LoVo (cell line): ENCODE data around the gene ROBO4.

Experiments
- DNase-seq: peaks from one replicate; pipeline ENCODE4 v3.0.0-alpha.2; 2016; ENCODE audit warnings: low spot score

The ROBO4 gene

DNA sequence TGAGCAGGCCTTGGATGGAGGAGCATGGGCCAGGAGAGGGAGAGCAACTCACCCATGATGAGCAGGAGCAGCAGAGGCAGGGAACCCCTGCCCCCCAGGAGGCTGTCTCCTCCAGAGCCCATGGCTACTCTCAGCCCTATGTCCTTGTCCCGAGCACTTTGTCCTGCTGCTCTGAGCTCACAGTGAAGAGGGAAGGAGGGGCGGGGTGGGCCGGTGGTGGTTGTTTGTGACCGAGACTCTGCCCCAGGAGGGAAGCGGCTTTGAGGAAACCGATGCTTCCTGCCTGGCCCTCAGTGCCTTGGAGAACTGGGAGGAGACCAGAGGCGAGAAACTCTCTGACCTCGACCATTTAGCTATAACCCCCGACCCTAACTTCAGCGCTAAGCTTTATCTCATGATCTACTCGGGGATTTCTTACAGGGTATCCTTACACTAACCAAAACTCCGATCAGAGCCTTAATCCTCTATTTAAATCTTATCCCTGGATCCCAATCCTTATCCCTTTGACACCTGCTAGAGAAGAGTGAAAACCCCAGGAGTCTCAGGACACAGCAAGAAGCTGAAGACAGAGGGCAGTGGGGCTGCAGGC lies at the start of gene ROBO4:
TSS of gene ROBO4 (minus strand) at position 192 of the 589 bp plus-strand sequence. CDS start at position 122, 70 bp downstream.
- no peak for DNase-seq

DNA sequence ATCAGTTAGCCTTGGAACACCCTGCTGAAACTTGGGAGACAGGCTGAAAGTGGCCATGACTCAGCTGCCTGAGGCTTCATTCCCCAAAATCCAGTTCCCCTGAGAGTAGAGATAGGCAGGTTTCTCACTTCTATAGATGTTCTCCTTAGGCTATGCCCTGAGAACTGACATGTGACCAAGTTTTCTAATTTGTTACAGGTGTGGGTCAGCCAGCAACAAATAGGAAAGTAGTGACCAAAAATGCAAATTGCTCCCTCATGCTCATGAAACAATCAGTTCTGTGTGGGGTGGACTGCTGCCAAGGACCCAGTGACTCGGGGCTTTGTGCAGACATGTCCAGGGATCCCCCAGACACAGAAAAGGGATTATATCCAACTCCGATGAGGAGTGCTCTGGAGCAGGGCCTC lies 49.1 kb upstream of the ROBO4 start:
- DNase-seq = no peak

- DNase-seq = no peak
Observed at GRCh38 chr11:124945826-124946225, 48.2 kb upstream of the ROBO4 start.

DNA sequence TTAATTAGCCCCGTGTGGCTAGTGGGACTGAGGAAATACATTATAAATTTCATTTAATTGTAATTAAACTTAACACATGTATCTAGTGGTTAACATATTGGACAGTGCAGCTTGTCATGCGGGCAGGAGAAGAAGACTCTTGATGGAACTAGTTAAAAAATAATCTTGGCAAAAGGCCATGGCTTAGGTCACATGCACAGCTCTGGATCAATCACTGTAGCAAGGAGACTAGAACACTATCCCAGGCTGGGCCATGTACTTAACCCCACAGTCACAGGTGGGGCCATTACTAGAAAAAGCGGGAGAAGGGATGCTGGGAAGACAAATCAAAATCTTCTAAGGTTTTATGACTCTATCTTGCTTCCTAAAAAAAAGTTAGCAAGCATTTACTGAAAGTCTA lies 46.9 kb upstream of the ROBO4 start:
- no peak for DNase-seq

- DNase-seq = no peak
Observed at GRCh38 chr11:124943741-124944140, 46.1 kb upstream of the ROBO4 start.

DNA sequence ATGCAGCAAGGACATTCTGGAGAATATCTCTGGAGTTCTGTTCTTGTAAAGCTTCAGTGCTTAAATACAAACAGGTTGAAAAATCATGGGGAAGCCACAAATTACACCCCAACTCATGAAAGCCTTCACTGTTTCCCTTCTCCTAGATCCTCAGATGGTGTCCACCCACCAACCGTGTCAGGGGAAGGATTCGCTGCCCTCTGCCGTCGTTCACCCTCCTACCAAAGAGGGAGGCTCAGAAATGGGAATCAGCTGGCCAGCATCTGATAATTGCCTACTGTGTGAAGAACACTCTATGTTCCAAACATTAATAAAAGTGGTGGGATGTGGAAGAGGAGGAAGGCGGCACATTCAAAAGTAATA lies 45.6 kb upstream of the ROBO4 start:
- no peak for DNase-seq

GRCh38 chr11:124942466-124943253 lies 45.0 kb upstream of the ROBO4 start:
- no peak for DNase-seq

DNA sequence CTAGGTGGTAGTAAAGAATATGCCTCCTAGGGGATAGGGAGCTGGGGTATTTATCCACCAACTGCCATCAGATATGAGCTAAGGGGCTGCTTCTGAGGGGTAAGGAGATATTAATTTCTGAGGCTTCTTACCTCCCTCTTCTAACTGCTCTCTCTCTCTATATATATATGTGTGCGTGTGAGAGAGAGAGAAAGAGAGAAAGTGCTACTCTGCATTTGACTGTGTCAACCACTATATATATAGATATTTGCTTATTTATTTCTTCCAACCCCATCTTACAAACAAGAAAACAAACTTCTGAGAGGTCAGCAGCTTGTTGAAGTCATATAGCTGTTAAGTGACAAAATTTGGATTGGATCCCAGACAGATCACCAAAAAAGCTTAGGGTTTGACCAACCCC lies 44.0 kb upstream of the ROBO4 start:
- no peak for DNase-seq

DNA sequence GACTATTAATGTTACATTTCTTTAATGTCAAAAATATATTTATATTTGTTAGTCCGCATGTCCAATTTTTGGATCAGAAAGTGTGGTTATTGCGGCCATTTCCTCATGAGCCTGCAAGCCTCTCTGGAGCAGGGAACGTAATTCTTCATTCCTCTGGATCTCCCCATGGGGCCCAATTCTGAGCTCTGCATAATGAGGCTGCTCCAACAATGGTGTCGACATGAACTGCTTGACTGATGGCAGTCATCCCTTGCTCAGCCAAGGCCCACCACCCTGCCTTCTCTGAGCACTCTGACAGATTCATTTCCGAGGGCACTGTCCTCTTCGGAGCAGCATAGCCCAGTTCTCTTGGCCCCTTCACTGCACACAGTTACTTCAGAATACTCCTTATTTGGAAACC lies 41.3 kb upstream of the ROBO4 start:
- no peak for DNase-seq

DNA sequence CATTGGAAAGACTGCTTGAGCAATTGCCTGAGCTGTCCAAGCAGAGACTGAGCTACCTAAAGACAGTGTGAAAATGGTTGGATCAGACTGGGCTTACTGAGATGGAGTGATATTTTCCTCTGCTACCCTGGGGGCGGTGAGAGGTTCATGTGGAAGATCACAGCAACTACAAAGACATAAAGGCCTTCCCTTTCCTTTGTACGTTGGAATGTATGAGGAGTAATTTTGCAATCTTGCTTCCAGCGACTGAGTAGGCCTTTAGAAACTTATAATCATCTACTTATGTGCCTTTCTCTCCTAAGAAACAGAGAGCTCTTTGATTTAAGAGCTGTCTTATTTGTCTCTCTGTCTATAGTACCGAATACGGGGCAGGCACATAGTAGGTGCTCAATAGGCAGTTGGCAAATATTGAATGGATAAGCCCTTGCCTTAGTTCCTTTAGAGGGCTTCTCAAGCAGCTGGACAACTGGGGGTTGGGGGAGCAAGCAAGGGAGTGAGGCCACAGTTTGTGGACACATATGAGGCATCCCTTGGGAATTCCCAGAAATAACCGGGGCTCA lies 40.6 kb upstream of the ROBO4 start:
- DNase-seq = no peak

DNA sequence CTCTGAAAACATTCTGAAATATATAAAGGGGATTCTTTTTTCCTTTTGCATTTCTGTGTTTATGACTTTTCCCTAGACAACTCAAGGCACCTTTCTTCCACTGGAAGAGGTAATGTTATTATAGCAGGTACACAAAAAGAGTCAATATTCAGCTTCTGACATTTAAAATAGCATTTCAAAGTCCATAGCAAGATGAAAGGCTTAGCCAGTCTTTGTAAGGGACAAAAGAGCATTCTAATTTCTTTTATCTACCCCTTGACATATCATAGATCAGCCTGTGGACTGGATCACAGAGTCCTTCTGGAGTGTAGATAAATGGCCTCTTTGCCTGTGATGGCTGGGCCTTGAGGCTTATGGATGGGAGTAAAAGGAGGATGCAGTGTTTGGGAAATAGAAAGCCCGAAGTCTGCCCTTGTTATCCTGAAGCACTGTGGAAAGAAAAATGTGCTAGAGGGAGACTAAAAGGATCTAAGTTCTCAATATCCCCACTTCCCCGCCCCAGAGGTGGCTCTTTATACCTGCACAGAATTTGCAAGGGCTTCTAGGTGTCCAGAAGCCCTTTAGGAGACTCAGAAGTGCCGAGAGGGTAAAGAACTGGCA lies 39.8 kb upstream of the ROBO4 start:
- no peak for DNase-seq

- no peak for DNase-seq
Observed at GRCh38 chr11:124935548-124936514, 38.2 kb upstream of the ROBO4 start, which contains the start of gene HEPACAM. Gene HEPACAM, minus strand, starts transcription at chr11:124936047. Its CDS starts 41 bp downstream, at chr11:124936006.

GRCh38 chr11:124934862-124935547 lies 37.3 kb upstream of the ROBO4 start:
- DNase-seq = no peak

DNA sequence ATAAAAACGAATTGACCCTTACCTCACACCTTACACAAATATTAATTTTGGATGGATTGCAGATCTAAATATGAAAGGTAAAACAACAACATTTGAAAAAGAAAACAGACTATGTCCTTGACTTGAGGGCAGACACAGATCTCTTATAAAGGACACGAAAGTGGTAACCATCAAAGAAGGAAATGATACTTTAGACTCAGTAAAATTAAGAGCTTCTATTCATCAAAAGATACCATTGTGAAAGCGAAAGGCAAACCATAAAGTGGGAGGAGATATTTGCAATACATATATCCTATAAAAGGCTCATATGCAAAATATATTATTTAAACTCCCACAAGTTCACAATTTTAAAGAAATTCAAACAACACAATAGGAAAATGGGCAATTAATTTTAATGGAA lies 33.1 kb upstream of the ROBO4 start:
- DNase-seq = no peak

DNA sequence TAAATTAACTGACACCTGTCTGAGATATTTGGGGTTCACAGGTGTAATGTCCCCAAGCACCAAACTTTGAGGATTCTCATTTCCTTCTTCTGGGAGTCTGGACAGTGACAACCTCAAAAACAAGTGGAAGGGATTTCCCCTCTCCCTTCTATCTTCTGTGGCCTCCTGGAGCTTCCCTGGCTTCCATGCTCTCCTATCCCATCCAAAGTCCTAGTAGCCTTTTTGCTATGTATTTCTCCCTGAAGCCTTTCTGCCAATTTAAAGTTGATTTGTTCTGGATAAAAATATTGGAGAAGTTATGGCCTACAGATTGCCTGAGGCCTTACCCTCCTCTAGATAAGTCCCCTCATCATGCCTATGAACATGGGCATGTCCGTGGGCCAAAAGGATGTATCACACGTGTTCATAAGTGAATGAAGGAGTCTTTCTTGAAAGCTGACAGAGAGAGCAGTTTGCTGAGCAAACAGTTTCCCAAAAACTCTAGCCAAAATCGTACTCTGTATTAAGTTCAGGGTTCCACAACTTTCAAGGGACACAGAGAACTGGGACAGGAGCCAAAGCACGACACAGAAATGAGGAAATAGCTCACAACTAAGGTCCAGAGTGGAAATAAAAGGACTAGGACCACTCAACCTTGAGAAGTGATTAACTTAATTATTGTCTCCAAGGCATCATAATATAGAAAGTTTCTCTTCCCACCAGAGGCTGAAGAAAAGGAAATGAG lies 31.4 kb upstream of the ROBO4 start:
- no peak for DNase-seq

- DNase-seq = no peak
Observed at GRCh38 chr11:124923296-124923695, 25.6 kb upstream of the ROBO4 start.

DNA sequence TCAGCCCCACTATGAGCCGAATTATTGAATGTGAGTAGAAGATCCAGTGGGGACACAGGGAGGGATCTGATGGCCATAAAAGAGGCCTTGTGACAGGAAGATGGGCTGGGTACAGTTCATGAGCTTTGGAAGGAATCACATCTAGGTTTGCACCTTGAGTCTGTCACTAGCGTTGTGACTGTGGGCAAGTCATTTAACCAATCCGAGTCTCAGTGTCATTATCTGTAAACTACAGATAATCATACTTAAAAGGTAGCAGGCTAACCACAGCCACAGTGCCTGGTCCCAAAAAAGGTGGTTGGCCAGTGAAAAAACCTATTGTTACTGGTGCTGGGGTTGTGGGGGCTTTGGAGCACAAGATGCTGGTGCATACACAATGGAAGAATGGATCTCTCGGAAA lies 25.2 kb upstream of the ROBO4 start:
- DNase-seq = no peak

- DNase-seq = no peak
Observed at GRCh38 chr11:124920870-124921609, 23.4 kb upstream of the ROBO4 start.

- no peak for DNase-seq
Observed at GRCh38 chr11:124920356-124920755, 22.7 kb upstream of the ROBO4 start.

GRCh38 chr11:124919898-124920297 lies 22.2 kb upstream of the ROBO4 start:
- DNase-seq = no peak
